Measurements from ENCODE around the gene C1QA. TPM values are rescaled to one million over a fixed set of nuclear protein-coding genes. Genes with fewer than 3 reads are reported as not detected.

Gene C1QA, protein sequence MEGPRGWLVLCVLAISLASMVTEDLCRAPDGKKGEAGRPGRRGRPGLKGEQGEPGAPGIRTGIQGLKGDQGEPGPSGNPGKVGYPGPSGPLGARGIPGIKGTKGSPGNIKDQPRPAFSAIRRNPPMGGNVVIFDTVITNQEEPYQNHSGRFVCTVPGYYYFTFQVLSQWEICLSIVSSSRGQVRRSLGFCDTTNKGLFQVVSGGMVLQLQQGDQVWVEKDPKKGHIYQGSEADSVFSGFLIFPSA
- not detected for total RNA-seq

DNA sequence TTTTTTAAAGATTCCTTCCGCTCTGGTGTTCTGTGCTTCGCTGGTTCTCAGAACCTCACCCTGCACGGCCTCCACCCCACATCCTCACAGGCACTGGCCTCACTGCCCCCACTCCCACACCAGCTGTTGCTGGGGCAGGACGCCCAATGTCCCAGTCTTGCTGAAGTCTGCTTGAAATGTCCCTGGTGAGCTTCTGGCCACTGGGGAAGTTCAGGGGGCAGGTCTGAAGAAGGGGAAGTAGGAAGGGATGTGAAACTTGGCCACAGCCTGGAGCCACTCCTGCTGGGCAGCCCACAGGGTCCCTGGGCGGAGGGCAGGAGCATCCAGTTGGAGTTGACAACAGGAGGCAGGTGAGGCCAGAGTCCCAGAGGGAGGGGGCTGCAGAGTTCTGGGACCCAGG is at the start of gene C1QA:
TSS of gene C1QA (plus strand) at position 276 of the 400 bp plus-strand sequence. CDS start 989 bp downstream, outside the sequence.

DNA sequence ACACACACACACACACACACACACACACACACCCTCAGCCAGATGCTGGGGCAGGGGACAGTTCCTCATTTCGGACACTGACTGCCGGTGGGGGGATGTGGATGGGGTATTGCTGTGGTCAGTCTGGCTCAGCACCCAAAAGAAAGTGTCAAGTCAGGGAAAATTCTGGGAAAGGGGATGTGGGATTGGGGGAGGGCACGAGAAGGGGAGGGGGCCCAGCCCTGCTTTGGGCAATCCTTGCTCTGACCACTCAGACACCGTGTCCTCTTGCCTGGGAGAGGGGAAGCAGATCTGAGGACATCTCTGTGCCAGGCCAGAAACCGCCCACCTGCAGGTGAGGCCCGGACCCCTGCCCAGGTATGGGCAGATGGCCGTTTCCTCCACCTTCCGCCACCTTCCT is 7.0 kb downstream of the C1QA start, which contains the start of gene C1QC:
TSS of gene C1QC (plus strand) at position 253 of the 400 bp plus-strand sequence. CDS start 391 bp downstream, outside the sequence.

DNA sequence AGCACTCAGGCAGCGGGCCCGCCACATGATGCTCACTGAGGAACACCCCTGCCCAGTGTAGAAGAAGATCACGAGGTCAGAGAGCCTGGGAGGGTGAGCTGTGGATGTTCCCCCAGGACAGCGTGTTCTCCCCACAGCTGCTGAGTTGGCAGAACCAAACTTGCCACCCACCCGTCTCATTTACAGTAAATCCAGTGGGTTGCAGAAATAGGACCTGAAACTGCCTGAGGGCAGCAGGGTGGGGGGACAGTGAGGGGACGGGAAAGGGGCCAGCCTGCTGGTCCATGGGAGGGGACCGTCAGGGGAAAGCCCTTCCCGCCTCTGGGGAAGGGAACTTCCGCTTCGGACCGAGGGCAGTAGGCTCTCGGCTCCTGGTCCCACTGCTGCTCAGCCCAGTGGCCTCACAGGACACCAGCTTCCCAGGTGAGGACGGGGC is 16.5 kb downstream of the C1QA start, which contains the start of gene C1QB:
TSS of gene C1QB (plus strand) at position 356 of the 436 bp plus-strand sequence. CDS start 6,227 bp downstream, outside the sequence.

Small RNAs within 50 kb of the gene (small RNA-seq; reads per million reads assigned to genes)
- gene MIR6127, result 0 reads per million in 2 donors

Other genes with a start within 250 kb of the C1QA start
- 10 to 100 TPM; 18.3 to 18.6 TPM for gene ZBTB40, start 184.8 kb upstream of the C1QA start, total RNA-seq
- under 1 TPM in 1 of 2 donors, not detected in 1; under 0.01 TPM for gene EPHA8, start 73.1 kb upstream of the C1QA start, total RNA-seq
- gene C1QC, start 7.0 kb downstream of the C1QA start, total RNA-seq, result not detected
- not detected for gene C1QB, start 16.6 kb downstream of the C1QA start, total RNA-seq
- gene EPHB2, start 74.2 kb downstream of the C1QA start, total RNA-seq, result under 1 TPM; under 0.01 TPM

All from melanocyte of skin (primary cell).